Rectal smooth muscle tissue (tissue), 1 donor: ENCODE measurements around the gene MPP7.
A peak's percentile ranks its signal among the peaks of the same experiment; 100 is the strongest.

Experiments
- H3K27ac ChIP-seq: one replicate; pipeline ENCODE4 v1.7.0; 2013; ENCODE audit warnings: low read depth, low read length, inconsistent platforms
- H3K27me3 ChIP-seq: one replicate; pipeline ENCODE4 v1.7.0; 2013; ENCODE audit warnings: low read length; ENCODE audit not compliant: control insufficient read depth, insufficient read depth
- H3K36me3 ChIP-seq: one replicate; pipeline ENCODE4 v1.7.0; 2013; ENCODE audit warnings: low read length; ENCODE audit not compliant: control insufficient read depth, insufficient read depth
- H3K4me1 ChIP-seq: one replicate; pipeline ENCODE4 v1.7.0; 2013; ENCODE audit warnings: low read length; ENCODE audit not compliant: control insufficient read depth, insufficient read depth
- H3K4me3 ChIP-seq: one replicate; pipeline ENCODE4 v1.7.0; 2013; ENCODE audit warnings: low read length
- H3K9ac ChIP-seq: one replicate; pipeline ENCODE4 v1.7.0; 2013; ENCODE audit warnings: low read length

MPP7 gene

DNA sequence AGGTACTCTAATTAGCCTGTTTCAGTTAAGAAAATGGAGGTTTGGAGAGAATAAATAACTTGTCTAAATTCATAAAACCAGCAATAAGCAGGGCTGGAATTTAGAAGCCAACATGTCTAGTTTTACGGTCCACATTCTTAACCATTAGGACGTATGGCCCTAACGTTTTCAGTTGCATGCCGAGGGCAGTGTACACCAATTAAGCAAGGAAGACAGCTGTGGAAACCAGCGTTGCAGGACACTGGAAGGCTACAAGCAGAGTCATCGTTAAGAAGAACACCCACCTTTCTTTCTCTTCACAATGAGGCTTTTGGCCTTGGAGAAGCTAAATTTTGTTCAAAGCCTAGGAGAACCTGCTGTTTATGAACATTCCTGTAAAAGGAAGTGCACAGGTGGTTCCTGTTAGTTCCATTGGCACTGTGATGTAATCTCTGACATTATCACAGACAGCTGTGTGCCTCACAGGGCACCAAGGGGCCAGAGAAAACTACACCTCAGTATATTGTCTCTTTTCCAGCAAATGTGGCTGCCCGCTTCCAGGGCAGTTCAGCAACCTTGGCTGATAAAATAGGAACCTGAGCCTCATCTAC, 21.0 kb downstream of the MPP7 start:
- Histone ChIP-seq H3K27ac (no peak overlapping the region), H3K4me3 (no peak overlapping the region), H3K9ac (no peak overlapping the region), H3K27me3 (no peaks in the 10 kb centered on the region), H3K36me3 (no peaks in the 10 kb centered on the region), H3K4me1 (peaks cover 8% of the 10 kb centered on the region)

DNA sequence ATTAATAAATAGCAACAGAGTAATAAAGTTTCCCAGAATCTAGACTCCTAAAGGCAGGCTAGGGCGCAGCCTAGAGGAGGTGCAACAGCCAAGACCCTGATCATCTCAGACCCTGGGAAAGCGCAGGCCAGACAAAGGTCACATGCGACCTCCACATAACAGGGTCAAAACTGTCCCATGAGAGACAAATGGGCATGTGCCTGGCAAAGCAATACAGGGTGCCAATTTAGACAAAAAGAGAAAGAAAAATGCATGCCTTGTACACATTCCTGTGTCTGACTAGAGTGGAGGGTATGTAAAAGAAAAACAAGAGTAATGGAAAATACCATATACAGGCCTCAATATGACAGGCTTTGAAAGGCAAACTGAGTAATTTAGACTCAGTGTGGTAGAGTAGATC, 22.2 kb downstream of the MPP7 start:
- no peak overlapping the region for H3K27ac ChIP-seq
- H3K4me3 ChIP-seq: no peak overlapping the region
- H3K36me3 ChIP-seq: no peaks in the 10 kb centered on the region
- no peaks in the 10 kb centered on the region for H3K27me3 ChIP-seq
- H3K4me1 ChIP-seq: peaks cover 8% of the 10 kb centered on the region
- no peak overlapping the region for H3K9ac ChIP-seq

DNA sequence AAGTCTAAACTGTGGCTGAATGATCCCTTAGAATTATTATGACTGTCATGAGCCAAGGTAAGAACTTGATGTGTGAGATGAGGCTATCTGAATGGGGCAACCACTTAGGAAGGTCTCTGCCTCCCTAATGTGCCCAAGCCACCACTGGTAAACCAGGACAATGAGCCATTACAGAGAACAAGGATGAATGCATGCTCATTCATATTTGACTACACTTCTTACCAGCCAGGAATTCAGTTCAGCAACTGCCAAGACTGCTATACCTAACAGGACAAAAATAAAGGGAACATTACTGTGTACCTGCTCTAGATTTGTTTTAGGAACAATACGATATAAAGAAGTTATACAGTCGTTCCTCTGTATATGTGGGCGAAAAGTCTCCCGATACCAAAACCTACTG, 23.0 kb downstream of the MPP7 start:
- H3K36me3 ChIP-seq: no peaks in the 10 kb centered on the region
- no peak overlapping the region for H3K27ac ChIP-seq
- H3K4me3 ChIP-seq: no peak overlapping the region
- H3K27me3 ChIP-seq: no peaks in the 10 kb centered on the region
- no peak overlapping the region for H3K9ac ChIP-seq
- H3K4me1 ChIP-seq: peaks cover 8% of the 10 kb centered on the region

DNA sequence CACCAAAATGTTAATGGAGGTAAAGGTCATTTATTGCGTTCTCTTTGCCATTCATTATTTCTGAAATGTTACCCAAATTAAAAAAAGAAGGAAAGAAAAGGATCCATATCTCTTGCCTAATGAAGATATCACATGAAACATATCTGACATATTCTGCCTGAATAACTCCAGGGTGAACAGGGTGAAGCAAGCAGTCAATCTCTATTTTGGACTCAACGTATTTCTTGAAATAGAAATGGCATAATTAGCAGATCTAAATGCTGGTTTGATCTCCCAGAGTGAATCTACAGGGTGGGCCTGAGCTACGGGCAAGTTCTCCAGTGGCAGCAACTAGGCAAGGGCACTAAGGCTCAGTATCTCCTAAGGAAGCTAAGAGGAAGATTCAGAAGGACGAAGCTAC, 24.0 kb downstream of the MPP7 start:
- Histone ChIP-seq H3K36me3 (no peaks in the 10 kb centered on the region), H3K27me3 (no peaks in the 10 kb centered on the region), H3K4me1 (peaks cover 2% of the 10 kb centered on the region), H3K4me3 (no peak overlapping the region), H3K9ac (no peak overlapping the region), H3K27ac (no peak overlapping the region)

DNA sequence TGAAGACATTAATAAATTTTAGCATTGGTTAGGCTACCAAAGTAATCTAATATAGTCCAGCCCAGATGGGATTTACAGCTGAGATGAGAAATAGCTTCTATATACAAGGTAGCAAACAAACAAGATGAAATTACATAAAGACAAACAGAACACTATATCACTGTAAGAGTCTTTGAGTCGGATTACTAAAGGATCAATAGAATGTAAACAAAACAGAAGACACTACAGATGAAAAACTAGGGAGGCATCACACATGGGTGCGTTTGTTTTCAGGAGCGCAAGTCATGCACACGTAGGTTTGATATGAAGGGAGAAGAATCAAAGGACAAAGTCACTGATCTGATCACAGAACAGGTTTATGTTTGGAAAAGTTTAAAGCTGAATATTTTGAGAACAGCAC, 26.5 kb downstream of the MPP7 start:
- H3K9ac ChIP-seq: no peak overlapping the region
- H3K27ac ChIP-seq: no peak overlapping the region
- H3K4me3 ChIP-seq: no peak overlapping the region
- no peaks in the 10 kb centered on the region for H3K36me3 ChIP-seq
- no peaks in the 10 kb centered on the region for H3K27me3 ChIP-seq
- peaks cover 2% of the 10 kb centered on the region for H3K4me1 ChIP-seq

DNA sequence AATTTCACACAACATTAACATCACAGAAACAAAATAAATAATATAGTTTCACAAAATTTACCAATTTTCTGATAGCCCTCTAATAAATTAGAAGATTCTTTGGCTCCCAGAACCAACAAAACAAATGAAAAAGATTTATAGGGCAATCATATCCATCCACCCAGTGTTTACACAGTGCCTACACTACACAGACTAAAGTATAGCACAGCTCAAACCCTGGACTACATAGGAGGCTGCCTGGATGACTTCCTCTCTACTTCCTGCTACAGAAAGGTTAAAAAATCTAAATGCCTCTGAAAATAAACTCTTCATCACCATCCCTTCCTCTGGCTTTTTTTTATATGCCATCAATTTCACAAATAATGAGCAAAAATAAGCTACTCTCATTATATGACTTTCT, 28.4 kb downstream of the MPP7 start:
- no peak overlapping the region for H3K27ac ChIP-seq
- H3K4me3 ChIP-seq: no peak overlapping the region
- H3K4me1 ChIP-seq: no peaks in the 10 kb centered on the region
- H3K9ac ChIP-seq: no peak overlapping the region
- no peaks in the 10 kb centered on the region for H3K36me3 ChIP-seq
- no peaks in the 10 kb centered on the region for H3K27me3 ChIP-seq

DNA sequence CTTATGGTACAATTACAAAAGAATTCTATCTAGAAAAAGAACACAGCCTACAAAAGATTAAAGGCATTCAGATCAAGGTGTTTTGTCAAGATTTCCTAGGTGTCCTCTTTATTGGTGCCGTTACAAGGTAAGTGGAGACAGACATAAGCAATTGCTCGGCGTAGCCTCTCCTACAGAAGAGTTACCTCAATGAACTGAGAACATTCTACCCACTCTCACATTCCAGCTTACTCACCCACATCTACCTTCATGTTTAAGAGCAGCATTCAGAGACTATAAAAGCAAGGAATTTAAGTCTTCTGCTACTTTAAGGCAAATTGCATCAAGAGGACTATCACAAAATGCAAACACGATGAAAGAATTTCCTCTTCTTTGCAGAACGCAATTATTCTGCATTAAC, 29.5 kb downstream of the MPP7 start:
- Histone ChIP-seq H3K27me3 (no peaks in the 10 kb centered on the region), H3K36me3 (no peaks in the 10 kb centered on the region), H3K4me3 (no peak overlapping the region), H3K9ac (no peak overlapping the region), H3K27ac (no peak overlapping the region), H3K4me1 (no peaks in the 10 kb centered on the region)

DNA sequence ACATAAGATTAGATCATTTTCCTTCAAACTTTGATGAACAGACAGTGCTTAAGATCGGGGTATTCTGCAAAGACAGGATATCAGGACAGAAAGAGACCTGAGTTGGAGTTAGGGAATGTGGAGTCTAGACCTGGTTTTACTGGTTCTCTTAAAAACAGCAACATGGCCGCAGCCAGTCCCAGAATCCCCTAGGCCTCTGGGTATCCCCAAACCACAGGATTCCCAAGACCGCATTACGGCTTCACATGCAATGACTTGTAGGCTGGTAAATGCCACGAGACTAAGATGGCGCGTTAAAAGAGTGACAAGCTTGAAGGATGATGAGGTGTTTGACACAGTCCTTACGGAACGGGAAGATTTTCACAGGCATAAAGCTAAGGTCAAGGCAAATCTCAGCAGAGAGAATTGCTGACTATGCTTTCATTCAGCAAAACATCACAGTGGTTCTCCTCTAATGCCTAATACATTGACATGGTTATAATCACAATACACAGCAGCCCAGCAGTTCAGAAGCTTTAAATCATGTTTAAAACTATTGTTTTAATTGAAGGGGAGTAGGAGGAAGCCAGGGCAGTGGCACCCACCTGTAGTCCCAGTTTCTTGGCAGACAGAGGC, 32.9 kb downstream of the MPP7 start:
- H3K4me1 ChIP-seq: no peaks in the 10 kb centered on the region

DNA sequence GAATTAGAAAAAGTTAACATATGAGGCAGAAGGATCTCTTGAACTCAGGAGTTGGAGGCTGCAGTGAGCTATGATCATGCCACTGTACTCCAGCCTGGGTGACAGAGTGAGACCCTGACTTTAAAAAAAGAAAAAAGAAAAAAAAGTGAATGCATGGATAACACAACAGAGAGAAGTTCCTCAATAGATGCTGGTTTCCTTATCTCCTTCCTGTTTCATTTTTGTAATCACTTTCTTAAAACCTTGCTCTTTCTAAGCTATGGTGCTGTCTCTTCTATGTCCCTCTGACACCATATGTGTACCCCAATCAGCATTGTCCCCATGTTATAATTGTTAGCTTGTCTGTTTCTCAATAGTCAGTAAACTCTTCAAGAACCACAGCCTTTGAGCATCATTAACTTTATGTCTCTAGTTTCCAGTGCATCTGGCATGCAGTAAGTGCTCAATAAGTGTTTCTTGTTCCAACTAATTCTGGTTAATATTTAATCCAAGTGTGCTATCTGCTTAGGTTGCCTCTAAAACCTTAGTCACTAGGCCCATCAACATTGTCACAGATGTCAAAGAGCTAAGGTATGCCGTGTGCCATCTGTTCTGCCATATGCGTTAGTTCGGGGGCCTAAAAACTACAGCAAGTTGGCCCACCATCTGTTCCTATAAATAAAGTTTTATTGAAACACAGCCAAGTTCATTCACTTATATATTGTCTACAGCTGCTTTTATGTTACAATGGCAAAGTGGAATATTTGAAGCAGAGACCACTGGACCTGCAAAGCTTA, 36.2 kb downstream of the MPP7 start:
- Histone ChIP-seq H3K27ac (no peak overlapping the region), H3K9ac (no peak overlapping the region), H3K4me1 (peaks cover 3% of the 10 kb centered on the region), H3K27me3 (no peaks in the 10 kb centered on the region), H3K4me3 (no peak overlapping the region), H3K36me3 (no peaks in the 10 kb centered on the region)

More for the DNA sequence above, 32.9 kb downstream of the MPP7 start:
- Histone ChIP-seq H3K27ac (no peak overlapping the region), H3K9ac (no peak overlapping the region), H3K4me3 (no peak overlapping the region), H3K27me3 (no peaks in the 10 kb centered on the region), H3K36me3 (no peaks in the 10 kb centered on the region)

DNA sequence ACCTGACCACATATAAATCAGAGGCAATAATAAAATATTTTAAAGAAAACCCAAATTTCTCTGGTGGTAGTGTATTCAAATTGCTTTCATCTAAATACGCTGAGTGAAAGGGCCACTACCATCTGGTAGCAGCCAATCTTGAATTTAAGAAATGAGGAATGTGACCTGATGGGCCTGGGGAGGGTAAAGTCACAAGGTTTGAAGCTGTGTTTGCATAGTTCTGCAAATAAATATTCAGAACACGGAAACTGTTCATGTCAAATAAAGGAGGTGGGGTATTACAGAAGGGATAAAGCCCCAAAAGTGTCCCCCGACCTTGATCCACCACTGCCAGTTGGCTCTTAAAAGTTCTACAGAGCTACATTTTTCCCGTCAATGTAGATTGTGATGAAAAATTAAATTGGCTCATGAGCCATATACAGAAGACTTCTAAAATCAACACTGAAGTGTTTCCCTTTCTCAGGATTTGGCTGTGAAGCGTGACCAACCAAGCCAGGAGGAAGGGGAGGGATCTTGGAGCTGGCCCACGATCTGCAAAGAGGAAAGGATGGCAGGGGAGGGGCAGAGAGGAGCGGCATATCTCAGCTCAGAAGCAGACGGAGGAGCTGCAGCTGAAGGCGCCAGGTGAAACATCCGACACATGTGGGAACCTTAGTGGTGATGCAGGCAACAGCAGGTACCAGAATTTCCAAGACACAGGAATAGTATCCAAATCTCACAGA, 39.6 kb downstream of the MPP7 start:
- peak overlapping the region; percentile 7 for H3K4me3 ChIP-seq
- H3K36me3 ChIP-seq: no peaks in the 10 kb centered on the region
- H3K27me3 ChIP-seq: no peaks in the 10 kb centered on the region
- H3K27ac ChIP-seq: peak overlapping the region; percentile 40
- H3K9ac ChIP-seq: no peak overlapping the region
- H3K4me1 ChIP-seq: peaks cover 3% of the 10 kb centered on the region

DNA sequence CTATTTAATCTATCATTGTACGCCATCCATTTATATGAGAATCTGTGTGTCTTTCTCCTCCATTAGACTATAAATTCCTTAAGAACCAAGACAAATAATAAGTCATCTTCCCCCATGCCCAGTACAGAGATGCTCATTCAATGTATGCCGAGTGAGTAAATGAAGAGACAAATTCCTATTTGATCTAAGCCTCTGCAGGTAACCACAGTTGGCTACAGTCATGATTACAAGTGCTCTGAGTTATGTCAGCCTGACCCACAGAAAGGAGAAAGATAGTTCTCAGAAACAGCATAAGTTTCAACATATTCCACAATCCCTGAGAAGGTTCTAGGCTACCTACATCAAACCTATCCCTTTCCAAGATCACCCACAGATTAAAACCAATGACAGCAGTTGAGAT, 46.1 kb downstream of the MPP7 start:
- no peaks in the 10 kb centered on the region for H3K27me3 ChIP-seq
- H3K36me3 ChIP-seq: no peaks in the 10 kb centered on the region
- H3K4me3 ChIP-seq: no peak overlapping the region
- H3K4me1 ChIP-seq: peaks cover 21% of the 10 kb centered on the region
- no peak overlapping the region for H3K9ac ChIP-seq
- no peak overlapping the region for H3K27ac ChIP-seq

DNA sequence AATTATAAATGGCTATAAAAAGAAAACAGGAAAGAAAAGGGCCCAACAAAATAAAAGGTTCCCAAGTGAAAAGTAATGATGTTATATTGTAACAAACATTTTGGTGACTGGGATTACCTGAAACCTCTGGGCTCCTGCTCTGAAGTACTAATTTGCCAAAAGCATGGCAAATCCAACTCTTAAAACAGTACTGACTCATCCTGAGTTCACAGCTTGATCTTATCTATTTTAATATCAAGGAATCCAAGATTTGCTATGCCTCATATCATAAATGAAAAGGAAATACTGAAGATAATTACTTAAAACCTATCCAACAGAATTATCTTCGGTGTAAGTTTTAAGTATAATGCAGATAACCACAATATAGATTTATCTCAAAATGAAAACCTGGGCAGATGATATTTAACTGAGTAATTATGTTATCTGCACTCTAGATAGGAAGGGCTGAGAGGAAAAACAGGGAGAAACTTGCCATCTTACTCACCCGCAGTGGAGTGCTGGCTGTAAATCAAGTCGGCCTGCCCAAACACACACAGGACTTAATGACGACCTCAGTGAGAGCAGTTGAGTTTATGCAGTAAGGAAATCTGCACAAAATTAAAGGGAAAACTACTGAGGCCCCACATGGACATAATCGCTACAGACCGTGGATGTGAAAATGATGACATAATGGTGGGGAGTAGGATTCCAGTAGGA, 48.4 kb downstream of the MPP7 start:
- Histone ChIP-seq H3K9ac (no peak overlapping the region), H3K36me3 (no peaks in the 10 kb centered on the region), H3K4me3 (no peak overlapping the region), H3K4me1 (peaks cover 22% of the 10 kb centered on the region), H3K27ac (peak overlapping the region; percentile 52), H3K27me3 (no peaks in the 10 kb centered on the region)
